PFSK-1 (cell line): ENCODE results near the gene VTCN1.

Experiments used
- FOXP2 ChIP-seq: optimal IDR thresholded peaks from 2 replicates; pipeline ENCODE3; 2011; ENCODE audit warnings: borderline replicate concordance, control low read depth, inconsistent platforms; ENCODE audit not compliant: insufficient read depth; ENCODE audit errors: extremely low read length, extremely low read depth
- POLR2AphosphoS5 ChIP-seq: IDR thresholded peaks from 2 replicates; pipeline ENCODE4 v1.6.1; 2012; ENCODE audit warnings: low read depth, mild to moderate bottlenecking, control low read depth, low read length, moderate library complexity
- SIN3A ChIP-seq: IDR thresholded peaks from 2 replicates; pipeline ENCODE4 v1.6.1; 2012; ENCODE audit warnings: mild to moderate bottlenecking, low read length, moderate library complexity, borderline replicate concordance; ENCODE audit not compliant: insufficient read depth
- TAF1 ChIP-seq: IDR thresholded peaks from 2 replicates; pipeline ENCODE4 v1.6.1; 2012; ENCODE audit warnings: low read length, control low read depth, borderline replicate concordance; ENCODE audit not compliant: insufficient read depth
- TF ChIP-seq, protein P1 (sequence below), 2 experiments: IDR thresholded peaks; 2 replicates each; pipeline versions ENCODE4 v1.6.1 to v1.8.0; 2011 to 2012; ENCODE audit warnings: low read depth in 2 of 2, low read length in 2 of 2, control low read depth in 1 of 2, inconsistent platforms in 1 of 2, mild to moderate bottlenecking in 1 of 2, moderate library complexity in 1 of 2; ENCODE audit not compliant: insufficient read depth in 1 of 2

VTCN1 gene

DNA sequence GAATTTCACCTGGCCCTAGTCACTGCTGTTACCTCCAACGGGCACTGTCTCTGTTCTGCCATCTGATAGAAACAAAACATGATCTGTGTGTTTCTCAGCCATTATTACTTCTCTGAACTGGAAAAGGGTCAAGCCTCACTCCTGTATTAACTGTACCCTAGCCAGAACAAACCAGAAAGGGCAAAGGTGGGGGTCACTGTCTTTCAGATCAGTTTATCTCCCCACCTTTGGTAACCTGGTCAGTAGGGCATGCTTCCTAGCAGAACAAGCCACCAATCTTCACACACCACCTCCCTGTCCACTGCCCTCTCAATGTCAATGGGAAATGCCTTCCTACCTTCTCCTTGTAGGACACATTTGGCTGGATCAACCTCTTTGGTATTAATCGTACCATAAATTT, 93.0 kb downstream of the VTCN1 start:
- no peak for TF ChIP-seq SIN3A

DNA sequence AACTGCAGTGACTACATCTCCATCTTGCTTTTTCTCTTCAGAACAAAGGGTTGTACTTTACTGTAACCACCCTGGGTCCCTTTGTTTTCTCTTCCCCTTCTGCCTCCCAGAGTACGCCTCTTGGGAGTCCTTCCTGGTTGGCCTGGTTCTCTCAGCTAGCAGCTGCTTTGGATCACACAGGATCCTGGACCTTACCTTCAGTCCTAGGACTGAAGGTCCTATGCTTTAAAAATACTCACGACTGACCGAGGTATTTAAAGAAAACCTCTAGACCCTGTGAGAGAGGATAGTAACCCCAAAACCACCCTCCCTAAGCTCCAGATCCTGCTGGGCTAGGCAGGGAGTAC, 94.0 kb downstream of the VTCN1 start:
- TF ChIP-seq SIN3A: no peak
- TF ChIP-seq, protein P1, sequence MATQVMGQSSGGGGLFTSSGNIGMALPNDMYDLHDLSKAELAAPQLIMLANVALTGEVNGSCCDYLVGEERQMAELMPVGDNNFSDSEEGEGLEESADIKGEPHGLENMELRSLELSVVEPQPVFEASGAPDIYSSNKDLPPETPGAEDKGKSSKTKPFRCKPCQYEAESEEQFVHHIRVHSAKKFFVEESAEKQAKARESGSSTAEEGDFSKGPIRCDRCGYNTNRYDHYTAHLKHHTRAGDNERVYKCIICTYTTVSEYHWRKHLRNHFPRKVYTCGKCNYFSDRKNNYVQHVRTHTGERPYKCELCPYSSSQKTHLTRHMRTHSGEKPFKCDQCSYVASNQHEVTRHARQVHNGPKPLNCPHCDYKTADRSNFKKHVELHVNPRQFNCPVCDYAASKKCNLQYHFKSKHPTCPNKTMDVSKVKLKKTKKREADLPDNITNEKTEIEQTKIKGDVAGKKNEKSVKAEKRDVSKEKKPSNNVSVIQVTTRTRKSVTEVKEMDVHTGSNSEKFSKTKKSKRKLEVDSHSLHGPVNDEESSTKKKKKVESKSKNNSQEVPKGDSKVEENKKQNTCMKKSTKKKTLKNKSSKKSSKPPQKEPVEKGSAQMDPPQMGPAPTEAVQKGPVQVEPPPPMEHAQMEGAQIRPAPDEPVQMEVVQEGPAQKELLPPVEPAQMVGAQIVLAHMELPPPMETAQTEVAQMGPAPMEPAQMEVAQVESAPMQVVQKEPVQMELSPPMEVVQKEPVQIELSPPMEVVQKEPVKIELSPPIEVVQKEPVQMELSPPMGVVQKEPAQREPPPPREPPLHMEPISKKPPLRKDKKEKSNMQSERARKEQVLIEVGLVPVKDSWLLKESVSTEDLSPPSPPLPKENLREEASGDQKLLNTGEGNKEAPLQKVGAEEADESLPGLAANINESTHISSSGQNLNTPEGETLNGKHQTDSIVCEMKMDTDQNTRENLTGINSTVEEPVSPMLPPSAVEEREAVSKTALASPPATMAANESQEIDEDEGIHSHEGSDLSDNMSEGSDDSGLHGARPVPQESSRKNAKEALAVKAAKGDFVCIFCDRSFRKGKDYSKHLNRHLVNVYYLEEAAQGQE (IDR thresholded peaks at IDR 0.05; ENCODE audit: insufficient read depth in 1 of 2, low read depth in 2 of 2, low read length in 2 of 2): no peak
- TF ChIP-seq TAF1: no peak
- TF ChIP-seq POLR2AphosphoS5: no peak
- TF ChIP-seq FOXP2: no peak

DNA sequence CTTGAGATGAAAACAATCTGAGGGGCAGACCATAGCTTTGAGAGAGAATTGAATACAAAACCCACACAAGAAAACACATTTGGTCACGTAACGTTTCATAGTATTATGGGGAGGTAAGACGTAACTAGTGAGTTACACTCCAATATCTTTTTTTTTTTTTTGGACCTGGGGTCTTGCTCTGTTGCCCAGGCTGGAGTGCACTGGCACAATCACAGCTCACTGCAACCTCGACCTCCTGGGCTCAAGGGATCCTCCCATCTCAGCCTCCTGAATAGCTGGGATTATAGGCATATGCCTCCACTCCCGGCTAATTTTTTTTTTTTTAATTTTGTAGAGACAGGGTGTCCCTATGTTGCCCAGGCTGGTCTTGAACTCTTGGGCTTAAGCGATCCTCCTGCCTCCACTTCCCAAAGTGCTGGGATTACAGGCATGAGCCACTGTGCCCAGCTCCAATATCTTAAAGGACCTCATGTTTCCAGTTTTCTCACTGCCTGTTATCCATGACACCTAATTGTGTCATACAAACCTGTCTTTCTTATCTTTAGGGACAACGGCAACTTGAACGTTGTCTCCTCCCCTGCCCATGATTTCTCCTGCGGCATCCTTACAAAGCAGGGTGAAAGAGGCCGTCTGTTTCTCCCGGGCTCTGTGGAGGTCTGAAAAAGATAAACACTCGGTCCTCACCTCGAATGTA, 94.5 kb downstream of the VTCN1 start:
- TF ChIP-seq TAF1 (no peak), FOXP2 (no peak), SIN3A (no peak), POLR2AphosphoS5 (no peak)
- TF ChIP-seq, protein P1 (IDR thresholded peaks at IDR 0.05; ENCODE audit: insufficient read depth in 1 of 2, low read depth in 2 of 2, low read length in 2 of 2): no peak

DNA sequence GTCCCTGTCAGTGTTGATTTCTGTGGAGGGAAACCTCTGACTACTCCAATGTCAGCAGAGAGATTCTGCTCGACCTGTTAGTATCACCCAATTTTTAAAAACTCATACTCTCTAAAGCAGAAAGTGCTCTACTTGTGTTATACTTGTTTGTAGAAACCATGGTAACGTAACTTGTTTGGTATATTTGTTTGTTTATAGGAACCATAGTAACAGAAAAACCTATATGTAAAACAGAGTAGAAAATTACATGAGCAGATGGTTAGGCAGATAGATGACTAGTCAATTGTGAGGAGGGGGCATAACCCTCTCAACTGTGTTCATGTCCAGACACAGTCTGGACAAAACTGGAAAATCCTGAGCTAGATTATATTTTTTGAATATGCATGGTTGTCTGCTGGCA, 95.8 kb downstream of the VTCN1 start:
- TF ChIP-seq TAF1 (no peak), POLR2AphosphoS5 (no peak)

DNA sequence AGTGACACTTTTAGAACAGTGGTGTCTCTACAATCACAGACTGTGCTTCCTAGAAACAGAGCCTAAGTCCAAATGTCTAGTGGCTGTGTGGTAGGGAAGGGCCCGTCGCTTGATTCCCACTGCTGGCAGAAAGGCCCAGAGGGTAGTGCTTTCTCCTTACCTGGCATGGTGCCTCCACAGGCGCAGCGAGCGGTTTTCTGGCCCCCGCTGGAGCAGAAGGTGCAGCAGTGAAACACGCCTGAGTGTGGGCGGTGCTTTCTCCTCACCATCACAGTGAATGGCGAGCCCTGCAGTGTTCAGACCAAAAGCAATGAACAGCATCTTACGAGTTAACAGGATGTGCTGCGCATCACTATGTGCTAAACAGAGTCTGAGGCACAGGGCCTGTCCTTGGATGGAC, 97.5 kb downstream of the VTCN1 start:
- TF ChIP-seq, protein P1 (IDR thresholded peaks at IDR 0.05; ENCODE audit: insufficient read depth in 1 of 2, low read depth in 2 of 2, low read length in 2 of 2): no peak
- TF ChIP-seq TAF1 (no peak), FOXP2 (no peak), SIN3A (no peak), POLR2AphosphoS5 (no peak)

DNA sequence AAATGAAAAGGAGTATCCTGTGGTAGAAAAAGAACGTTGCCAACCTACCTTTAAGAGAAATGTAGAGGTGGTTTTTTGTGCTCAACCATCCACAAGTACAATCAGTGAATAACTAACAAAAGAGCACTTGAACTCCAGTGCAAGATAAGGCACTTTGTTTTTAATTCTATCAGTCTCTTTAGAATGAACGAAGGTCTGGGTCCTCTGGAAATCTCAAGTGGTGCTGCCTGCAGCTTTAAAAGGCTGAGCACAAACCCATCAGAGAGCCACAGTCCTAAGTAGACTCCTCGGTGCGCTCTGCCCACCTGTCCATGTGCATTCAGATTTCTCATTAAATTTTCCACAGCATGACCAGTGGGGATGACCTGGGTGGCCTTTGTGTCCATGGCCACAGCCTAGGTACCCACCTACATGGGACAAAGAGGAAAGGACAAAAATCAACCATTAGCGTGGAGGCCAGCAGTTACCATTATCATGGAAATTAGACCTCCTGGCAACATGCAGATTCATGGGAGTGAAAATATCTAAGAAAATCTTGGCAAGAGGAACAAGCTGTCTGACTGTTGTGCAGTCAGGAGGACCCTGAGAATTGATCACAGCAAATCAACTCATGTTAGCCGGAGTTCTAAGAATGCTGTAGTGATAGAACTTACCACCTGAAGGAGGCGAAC, 98.5 kb downstream of the VTCN1 start:
- TF ChIP-seq TAF1: no peak
- TF ChIP-seq POLR2AphosphoS5: no peak
- TF ChIP-seq, protein P1 (IDR thresholded peaks at IDR 0.05; ENCODE audit: insufficient read depth in 1 of 2, low read depth in 2 of 2, low read length in 2 of 2): no peak
- no peak for TF ChIP-seq SIN3A
- no peak for TF ChIP-seq FOXP2
